ENCODE measurements around the gene LYPD6B. TPM values are rescaled to one million over a fixed set of nuclear protein-coding genes. Genes with fewer than 3 reads are reported as not detected.

LYPD6B gene
- total and polyA plus RNA-seq, 7 experiments from 2014 or later, result 0.37 to 1.7 TPM; not detected in 5

- no peak for DNase-seq
- no peak overlapping the region for H3K27ac Mint-ChIP-seq
- no peaks in the 10 kb centered on the region for H3K36me3 Mint-ChIP-seq
- Histone ChIP-seq H3K27me3 (ENCODE audit: control insufficient read depth in 2 of 2, insufficient read depth in 2 of 2, low read length in 2 of 2) (no peaks in the 10 kb centered on the region), H3K27ac (ENCODE audit: low read depth, low read length) (no peak overlapping the region), H3K4me3 (ENCODE audit: low read length) (no peak overlapping the region), H3K4me1 (ENCODE audit: control insufficient read depth in 2 of 2, insufficient read depth in 2 of 2, low read length in 2 of 2) (no peaks in the 10 kb centered on the region), H3K36me3 (ENCODE audit: control insufficient read depth in 2 of 3, insufficient read depth in 3 of 3, low read length in 3 of 3) (no peaks in the 10 kb centered on the region), H3K9me3 (ENCODE audit: control insufficient read depth in 2 of 3, low read length in 3 of 3) (no peaks in the 10 kb centered on the region)
- ATAC-seq, result no peak
- H3K9me3 Mint-ChIP-seq, result no peaks in the 10 kb centered on the region
- H3K4me1 Mint-ChIP-seq, result no peaks in the 10 kb centered on the region
- ChIA-PET CTCF (no interaction called here), POLR2A (no interaction called here)
- intact Hi-C loops (cut with micrococcal nuclease), result no loop called here
- H3K4me3 Mint-ChIP-seq, result no peak overlapping the region
- H3K27me3 Mint-ChIP-seq, result peaks cover 0 to 30% (median 10%) of the 10 kb centered on the region in 5 donors
Observed at GRCh38 chr2:149061133-149061745, 22.7 kb downstream of the LYPD6B start.

GRCh38 chr2:149062531-149062930 is 24.0 kb downstream of the LYPD6B start:
- H3K4me1 ChIP-seq (ENCODE audit: control insufficient read depth in 2 of 2, insufficient read depth in 2 of 2, low read length in 2 of 2), result no peaks in the 10 kb centered on the region
- ATAC-seq, result no peak
- no peaks in the 10 kb centered on the region for H3K36me3 ChIP-seq (ENCODE audit: control insufficient read depth in 2 of 3, insufficient read depth in 3 of 3, low read length in 3 of 3)
- Mint-ChIP-seq H3K4me3 (no peak overlapping the region), H3K4me1 (no peaks in the 10 kb centered on the region), H3K9me3 (peaks cover 0 to 5% (median 0%) of the 10 kb centered on the region in 11 donors), H3K27ac (no peak overlapping the region), H3K27me3 (peaks cover 5 to 25% (median 7%) of the 10 kb centered on the region in 5 donors), H3K36me3 (no peaks in the 10 kb centered on the region)
- no peak for DNase-seq
- intact Hi-C loops (cut with micrococcal nuclease), result no loop called here
- H3K27me3 ChIP-seq (ENCODE audit: control insufficient read depth in 2 of 2, insufficient read depth in 2 of 2, low read length in 2 of 2), result no peaks in the 10 kb centered on the region
- H3K9me3 ChIP-seq (ENCODE audit: control insufficient read depth in 2 of 3, low read length in 3 of 3), result no peaks in the 10 kb centered on the region
- H3K27ac ChIP-seq (ENCODE audit: low read depth, low read length), result no peak overlapping the region
- ChIA-PET CTCF (no interaction called here), POLR2A (no interaction called here)
- H3K4me3 ChIP-seq (ENCODE audit: low read length), result no peak overlapping the region

GRCh38 chr2:149063177-149063576 is 24.7 kb downstream of the LYPD6B start:
- ChIA-PET POLR2A (no interaction called here), CTCF (no interaction called here)
- H3K4me1 ChIP-seq (ENCODE audit: control insufficient read depth in 2 of 2, insufficient read depth in 2 of 2, low read length in 2 of 2), result no peaks in the 10 kb centered on the region
- no peak overlapping the region for H3K4me3 Mint-ChIP-seq
- no peak overlapping the region for H3K4me3 ChIP-seq (ENCODE audit: low read length)
- H3K4me1 Mint-ChIP-seq, result no peaks in the 10 kb centered on the region
- no peak for DNase-seq
- H3K27me3 Mint-ChIP-seq, result peaks cover 3 to 25% (median 5%) of the 10 kb centered on the region in 5 donors
- H3K9me3 Mint-ChIP-seq, result peaks cover 0 to 5% (median 0%) of the 10 kb centered on the region in 11 donors
- H3K36me3 Mint-ChIP-seq, result no peaks in the 10 kb centered on the region
- H3K36me3 ChIP-seq (ENCODE audit: control insufficient read depth in 2 of 3, insufficient read depth in 3 of 3, low read length in 3 of 3), result no peaks in the 10 kb centered on the region
- H3K27ac Mint-ChIP-seq, result no peak overlapping the region
- H3K27me3 ChIP-seq (ENCODE audit: control insufficient read depth in 2 of 2, insufficient read depth in 2 of 2, low read length in 2 of 2), result no peaks in the 10 kb centered on the region
- H3K9me3 ChIP-seq (ENCODE audit: control insufficient read depth in 2 of 3, low read length in 3 of 3), result no peaks in the 10 kb centered on the region
- H3K27ac ChIP-seq (ENCODE audit: low read depth, low read length), result no peak overlapping the region
- ATAC-seq, result no peak
- intact Hi-C loops (cut with micrococcal nuclease), result no loop called here

- no peak for DNase-seq
- peaks cover 0 to 5% (median 0%) of the 10 kb centered on the region in 11 donors for H3K9me3 Mint-ChIP-seq
- H3K27me3 Mint-ChIP-seq, result peaks cover 0 to 25% (median 11%) of the 10 kb centered on the region in 5 donors
- H3K27ac Mint-ChIP-seq, result no peak overlapping the region
- peaks cover 2 to 8% (median 5%) of the 10 kb centered on the region in 7 donors for H3K4me1 Mint-ChIP-seq
- H3K27me3 ChIP-seq (ENCODE audit: control insufficient read depth in 2 of 2, insufficient read depth in 2 of 2, low read length in 2 of 2), result no peaks in the 10 kb centered on the region
- no peak overlapping the region for H3K27ac ChIP-seq (ENCODE audit: low read depth, low read length)
- no peaks in the 10 kb centered on the region for H3K36me3 ChIP-seq (ENCODE audit: control insufficient read depth in 2 of 3, insufficient read depth in 3 of 3, low read length in 3 of 3)
- ChIA-PET CTCF (no interaction called here), POLR2A (no interaction called here)
- H3K4me3 Mint-ChIP-seq, result no peak overlapping the region
- no peak for ATAC-seq
- intact Hi-C loops (cut with micrococcal nuclease), result no loop called here
- no peaks in the 10 kb centered on the region for H3K4me1 ChIP-seq (ENCODE audit: control insufficient read depth in 2 of 2, insufficient read depth in 2 of 2, low read length in 2 of 2)
- H3K4me3 ChIP-seq (ENCODE audit: low read length), result no peak overlapping the region
- no peaks in the 10 kb centered on the region for H3K9me3 ChIP-seq (ENCODE audit: control insufficient read depth in 2 of 3, low read length in 3 of 3)
- no peaks in the 10 kb centered on the region for H3K36me3 Mint-ChIP-seq
Observed at GRCh38 chr2:149064365-149064841, 25.9 kb downstream of the LYPD6B start.

- H3K9me3 Mint-ChIP-seq, result peaks cover 0 to 5% (median 0%) of the 10 kb centered on the region in 11 donors
Observed at GRCh38 chr2:149064856-149065630, 26.5 kb downstream of the LYPD6B start.

GRCh38 chr2:149068225-149068995 is 29.9 kb downstream of the LYPD6B start:
- ChIA-PET CTCF (no interaction called here), POLR2A (no interaction called here)
- no peak for ATAC-seq
- H3K9me3 Mint-ChIP-seq, result peaks cover 0 to 5% (median 0%) of the 10 kb centered on the region in 11 donors
- Histone ChIP-seq H3K9me3 (ENCODE audit: control insufficient read depth in 2 of 3, low read length in 3 of 3) (no peaks in the 10 kb centered on the region), H3K4me1 (ENCODE audit: control insufficient read depth in 2 of 2, insufficient read depth in 2 of 2, low read length in 2 of 2) (no peaks in the 10 kb centered on the region), H3K4me3 (ENCODE audit: low read length) (no peak overlapping the region), H3K27me3 (ENCODE audit: control insufficient read depth in 2 of 2, insufficient read depth in 2 of 2, low read length in 2 of 2) (no peaks in the 10 kb centered on the region), H3K27ac (ENCODE audit: low read depth, low read length) (no peak overlapping the region), H3K36me3 (ENCODE audit: control insufficient read depth in 2 of 3, insufficient read depth in 3 of 3, low read length in 3 of 3) (no peaks in the 10 kb centered on the region)
- H3K27me3 Mint-ChIP-seq, result peaks cover 20 to 41% (median 26%) of the 10 kb centered on the region in 5 donors
- no peaks in the 10 kb centered on the region for H3K36me3 Mint-ChIP-seq
- peak overlapping the region in 1 of 10 donors; percentile 18 for H3K4me3 Mint-ChIP-seq
- DNase-seq, result no peak
- peaks cover 7 to 18% (median 12%) of the 10 kb centered on the region in 7 donors for H3K4me1 Mint-ChIP-seq
- H3K27ac Mint-ChIP-seq, result peak overlapping the region in 1 of 9 donors; percentile 36
- intact Hi-C loops (cut with micrococcal nuclease), result no loop called here

More at GRCh38 chr2:149064856-149065630, 26.5 kb downstream of the LYPD6B start:
- H3K36me3 ChIP-seq (ENCODE audit: control insufficient read depth in 2 of 3, insufficient read depth in 3 of 3, low read length in 3 of 3), result no peaks in the 10 kb centered on the region
- H3K4me1 ChIP-seq (ENCODE audit: control insufficient read depth in 2 of 2, insufficient read depth in 2 of 2, low read length in 2 of 2), result no peaks in the 10 kb centered on the region
- ATAC-seq, result no peak
- POLR2A ChIA-PET, result interaction anchor here (0.7 kb wide), 1 partner anchor 66 kb away, joined by 6 read pairs; no protein-coding TSS in a partner anchor
- no peak overlapping the region for H3K4me3 ChIP-seq (ENCODE audit: low read length)
- H3K27ac ChIP-seq (ENCODE audit: low read depth, low read length), result no peak overlapping the region
- peaks cover 1 to 27% (median 11%) of the 10 kb centered on the region in 5 donors for H3K27me3 Mint-ChIP-seq
- no peak for DNase-seq
- no peaks in the 10 kb centered on the region for H3K9me3 ChIP-seq (ENCODE audit: control insufficient read depth in 2 of 3, low read length in 3 of 3)
- CTCF ChIA-PET, result no interaction called here
- H3K36me3 Mint-ChIP-seq, result no peaks in the 10 kb centered on the region
- intact Hi-C loops (cut with micrococcal nuclease), result no loop called here
- H3K27ac Mint-ChIP-seq, result no peak overlapping the region
- no peak overlapping the region for H3K4me3 Mint-ChIP-seq
- H3K27me3 ChIP-seq (ENCODE audit: control insufficient read depth in 2 of 2, insufficient read depth in 2 of 2, low read length in 2 of 2), result no peaks in the 10 kb centered on the region
- peaks cover 7 to 13% (median 9%) of the 10 kb centered on the region in 7 donors for H3K4me1 Mint-ChIP-seq
